HepG2 (cell line): ENCODE results near the gene PNKD. TPM values are rescaled to one million over a fixed set of nuclear protein-coding genes. Genes with fewer than 3 reads are reported as not detected.

Experiments used
- FOXK1 ChIP-seq: sonication (generic); formaldehyde crosslinking; IDR thresholded peaks from 2 replicates; pipeline ENCODE4 v1.4.0; 2020; ENCODE audit warnings: low read depth, missing genetic modification reagents, borderline replicate concordance
- GABPB1 ChIP-seq: IDR thresholded peaks from 2 replicates; pipeline ENCODE4 v1.6.1; 2016; ENCODE audit warnings: mild to moderate bottlenecking, missing genetic modification reagents, moderate library complexity, missing compliant biosample characterization
- KDM2A ChIP-seq: sonication (generic); formaldehyde crosslinking; IDR thresholded peaks from 2 replicates; pipeline ENCODE4 v1.4.0; 2020; ENCODE audit warnings: low read depth, missing genetic modification reagents, borderline replicate concordance
- KLF15 ChIP-seq: sonication (generic); formaldehyde crosslinking; IDR thresholded peaks from 2 replicates; pipeline ENCODE4 v1.8.1; 2023; ENCODE audit warnings: borderline replicate concordance, mild to moderate bottlenecking, inconsistent platforms, missing genetic modification reagents, mixed read lengths
- NCOA2 ChIP-seq: sonication (generic); formaldehyde crosslinking; IDR thresholded peaks from 2 replicates; pipeline ENCODE4 v1.8.0; 2022; ENCODE audit warnings: inconsistent platforms
- PHF20 ChIP-seq: sonication (generic); formaldehyde crosslinking; IDR thresholded peaks from 2 replicates; pipeline ENCODE4 v1.5.0; 2020; ENCODE audit warnings: mild to moderate bottlenecking, missing genetic modification reagents
- SMARCE1 ChIP-seq: fragments of 450-650 bp; IDR thresholded peaks from 2 replicates; pipeline ENCODE4 v1.6.1; 2017; ENCODE audit warnings: borderline replicate concordance
- ZBTB3 ChIP-seq: sonication (generic); formaldehyde crosslinking; IDR thresholded peaks from 2 replicates; pipeline ENCODE4 v1.4.0; 2020; ENCODE audit warnings: low read depth, mild to moderate bottlenecking, moderate library complexity, missing genetic modification reagents, borderline replicate concordance
- ZFP91 ChIP-seq: sonication (generic); formaldehyde crosslinking; IDR thresholded peaks from 2 replicates; pipeline ENCODE4 v1.9.0; 2022; ENCODE audit warnings: missing genetic modification reagents, mild to moderate bottlenecking, borderline replicate concordance
- ZMYM2 ChIP-seq: sonication (generic); formaldehyde crosslinking; IDR thresholded peaks from 2 replicates; pipeline ENCODE4 v1.8.0; 2022; ENCODE audit warnings: mild to moderate bottlenecking, missing genetic modification reagents
- ZNF101 ChIP-seq: sonication (generic); formaldehyde crosslinking; IDR thresholded peaks from 2 replicates; pipeline ENCODE4 v1.4.0; 2020; ENCODE audit warnings: mild to moderate bottlenecking, low read depth, missing genetic modification reagents, borderline replicate concordance
- ZNF136 ChIP-seq: sonication (generic); formaldehyde crosslinking; IDR thresholded peaks from 2 replicates; pipeline ENCODE4 v1.8.1; 2022; ENCODE audit warnings: low read depth, mild to moderate bottlenecking, moderate library complexity, missing genetic modification reagents
- ZNF142 ChIP-seq: sonication (generic); formaldehyde crosslinking; IDR thresholded peaks from 2 replicates; pipeline ENCODE4 v1.4.0; 2020; ENCODE audit warnings: missing genetic modification reagents
- ZNF143 ChIP-seq: sonication (generic); formaldehyde crosslinking; IDR thresholded peaks from 2 replicates; pipeline ENCODE4 v1.4.0; 2020; ENCODE audit warnings: missing genetic modification reagents
- ZNF263 ChIP-seq: sonication (generic); formaldehyde crosslinking; IDR thresholded peaks from 2 replicates; pipeline ENCODE4 v1.4.0; 2020; ENCODE audit warnings: missing genetic modification reagents
- ZNF383 ChIP-seq: sonication (generic); formaldehyde crosslinking; IDR thresholded peaks from 2 replicates; pipeline ENCODE4 v1.4.0; 2020; ENCODE audit warnings: missing genetic modification reagents, mild to moderate bottlenecking, borderline replicate concordance
- ZNF484 ChIP-seq: sonication (generic); formaldehyde crosslinking; IDR thresholded peaks from 2 replicates; pipeline ENCODE4 v1.5.1; 2020; ENCODE audit warnings: mild to moderate bottlenecking, low read depth, missing genetic modification reagents, borderline replicate concordance
- ZNF550 ChIP-seq: sonication (generic); formaldehyde crosslinking; IDR thresholded peaks from 2 replicates; pipeline ENCODE4 v1.4.0; 2020; ENCODE audit warnings: mild to moderate bottlenecking, missing genetic modification reagents, borderline replicate concordance
- ZSCAN29 ChIP-seq: sonication (generic); formaldehyde crosslinking; conservative IDR thresholded peaks from 2 replicates; pipeline ENCODE4 v1.4.0; 2020; ENCODE audit warnings: mild to moderate bottlenecking, missing genetic modification reagents
- ZSCAN5A ChIP-seq: sonication (generic); formaldehyde crosslinking; IDR thresholded peaks from 2 replicates; pipeline ENCODE4 v1.8.0; 2022; ENCODE audit warnings: mild to moderate bottlenecking, missing genetic modification reagents, borderline replicate concordance
- polyA plus RNA-seq, 8 experiments: library from polyadenylated mRNA; depleted of rRNA in 3 of 8; stranded (reverse) in 7 of 8; unstranded in 1 of 8; fragments of >200 nt; fragmentation: Illumina TruSeq in 4 of 8; extraction: Trizol in 4 of 8; gene quantifications; 2 replicates each; pipeline versions ENCODE4 v1.2.1 to v1.2.3, GENCODE V29; 2011 to 2016; ENCODE audit warnings: low read depth in 4 of 8, missing spikeins in 1 of 8, mixed read lengths in 1 of 8; ENCODE audit not compliant: insufficient read depth in 1 of 8
- total RNA-seq, 5 experiments: library from RNA; depleted of rRNA; stranded (reverse); fragments of >200 nt; fragmentation: Illumina TruSeq; extraction: Trizol; gene quantifications; 2 replicates each; pipeline ENCODE4 v1.2.3, GENCODE V29; 2016; ENCODE audit warnings: low read depth in 1 of 5

The PNKD gene
- total and polyA plus RNA-seq, 2 of the 13 experiments (the other 11 are each of a cell fraction or from before 2014, with no cell fraction given), result 55.9 to 80.4 TPM

- TF ChIP-seq ZSCAN29 (CRISPR knock-in tag) (no peak), SMARCE1 (no peak), PHF20 (CRISPR knock-in tag) (peak; percentile 68; the same call in 1 of the 2 replicates), ZNF143 (CRISPR knock-in tag) (no peak), ZNF142 (CRISPR knock-in tag) (no peak), ZNF484 (no peak), ZBTB3 (CRISPR knock-in tag) (no peak), ZNF550 (no peak), ZNF263 (no peak; the same call in 1 of the 2 replicates), KDM2A (CRISPR knock-in tag) (peak; percentile 42; the same call in 1 of the 2 replicates), ZNF383 (CRISPR knock-in tag) (no peak), ZNF136 (no peak), NCOA2 (0 out of 2 replicates have a peak, but pooled peaks have one; percentile 22), FOXK1 (CRISPR knock-in tag) (no peak), ZNF101 (CRISPR knock-in tag) (no peak), ZSCAN5A (CRISPR knock-in tag) (no peak), KLF15 (CRISPR knock-in tag) (no peak), ZMYM2 (no peak), ZFP91 (CRISPR knock-in tag) (peak; percentile 73; the same call in 1 of the 2 replicates), GABPB1 (CRISPR knock-in tag) (peak; percentile 43; the same call in 1 of the 2 replicates)
These were observed 119.2 kb downstream of the PNKD start (continued) for GRCh38 chr2:218389333-218390150.
